ENCODE data around the gene COPG1.

COPG1 gene

DNA sequence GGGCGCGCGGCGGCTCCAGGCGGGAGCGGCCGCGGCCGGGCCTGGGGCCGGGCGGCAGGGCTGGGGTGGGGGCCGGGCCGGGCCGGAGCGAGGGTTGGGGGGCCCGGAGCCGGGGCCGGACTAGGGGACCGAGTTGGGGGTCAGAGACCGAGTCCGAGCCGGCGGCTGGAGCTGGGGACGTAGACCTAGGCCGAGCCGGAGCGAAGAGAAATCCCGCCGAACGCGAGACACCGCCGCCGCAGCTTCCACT, 66.5 kb downstream of the COPG1 start:
- no peak for DNase-seq

DNA sequence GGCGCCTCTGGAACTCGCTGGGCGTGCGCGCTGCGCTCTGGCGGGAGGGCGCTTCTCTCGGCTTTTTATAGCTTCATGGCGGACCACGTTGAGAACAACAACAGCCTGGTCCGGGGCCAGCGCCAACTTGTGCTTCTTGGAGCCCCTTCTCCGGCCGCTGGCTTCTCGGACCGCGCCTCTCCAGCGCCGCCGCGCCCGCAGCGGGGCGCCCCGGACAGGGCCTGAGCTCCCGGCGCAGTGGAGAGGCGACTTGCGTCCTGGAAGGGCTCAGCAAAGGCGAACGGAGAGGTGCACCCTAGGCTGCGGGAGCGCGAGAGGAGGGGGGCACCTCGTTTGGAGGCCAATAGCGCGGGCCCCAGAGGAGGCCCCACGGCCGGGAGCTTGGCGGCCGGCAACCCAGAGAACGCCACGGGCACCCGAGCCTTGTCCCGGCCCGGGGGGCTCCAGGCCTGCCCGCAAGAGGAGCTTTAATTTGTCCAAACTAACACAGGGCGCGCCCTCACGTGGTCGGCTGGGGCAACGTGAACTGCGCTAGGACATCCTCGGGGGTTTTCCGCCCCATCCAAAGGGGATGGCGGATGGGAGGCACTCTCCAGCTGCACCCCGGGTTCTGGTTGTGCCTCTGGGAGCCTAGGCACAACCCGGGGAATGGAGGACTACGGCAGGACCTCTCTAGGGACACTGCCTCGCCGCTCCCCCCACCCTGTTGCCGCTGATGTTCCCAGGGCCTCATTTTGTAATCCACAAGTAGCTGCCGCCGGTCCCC, 67.0 kb downstream of the COPG1 start:
- peak; percentile 65 for DNase-seq

- peak; percentile 15 for DNase-seq
These were observed 67.8 kb downstream of the COPG1 start for GRCh38 chr3:129317014-129317771.

DNA sequence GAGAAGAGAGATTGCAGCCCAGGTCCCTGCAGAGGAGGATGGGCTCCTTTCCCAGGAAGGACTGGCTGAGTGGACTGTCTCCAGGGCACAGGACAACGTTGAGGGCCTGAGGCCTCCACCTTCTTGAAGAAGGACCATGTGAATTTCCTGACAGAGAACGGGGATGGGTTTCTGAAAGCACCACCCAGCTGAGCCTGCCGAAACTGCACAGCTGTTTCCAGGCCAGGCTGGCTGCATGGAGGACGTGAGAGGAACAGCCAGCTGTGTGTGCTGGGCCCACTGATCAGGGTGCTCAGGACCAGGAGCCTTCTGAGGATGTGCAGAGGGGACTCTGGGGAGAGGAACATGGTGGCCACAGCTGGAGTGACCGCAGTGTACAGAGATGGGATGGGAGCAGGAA, 68.4 kb downstream of the COPG1 start:
- DNase-seq = no peak

DNA sequence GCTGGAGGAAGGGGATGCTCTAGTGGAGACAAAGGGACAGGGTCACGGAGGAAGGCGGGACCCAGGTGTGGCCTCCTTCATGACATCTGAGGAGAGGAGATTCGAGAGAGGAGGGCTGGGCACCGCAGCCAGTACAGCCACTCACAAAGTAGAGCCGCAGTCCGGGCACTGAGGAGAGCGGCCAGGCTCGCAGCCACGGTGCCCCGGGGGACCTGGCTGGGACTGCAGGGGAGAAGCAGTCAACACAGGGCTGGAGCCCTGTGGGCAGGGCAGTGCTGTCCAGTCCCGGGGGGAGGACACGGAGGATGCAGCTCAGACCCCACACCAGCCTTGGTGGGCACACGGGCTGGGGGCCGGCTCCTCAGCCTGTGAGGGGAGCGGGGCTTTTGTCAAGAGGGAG, 69.5 kb downstream of the COPG1 start:
- no peak for DNase-seq

GRCh38 chr3:129320261-129320660, 70.9 kb downstream of the COPG1 start:
- DNase-seq = no peak

DNA sequence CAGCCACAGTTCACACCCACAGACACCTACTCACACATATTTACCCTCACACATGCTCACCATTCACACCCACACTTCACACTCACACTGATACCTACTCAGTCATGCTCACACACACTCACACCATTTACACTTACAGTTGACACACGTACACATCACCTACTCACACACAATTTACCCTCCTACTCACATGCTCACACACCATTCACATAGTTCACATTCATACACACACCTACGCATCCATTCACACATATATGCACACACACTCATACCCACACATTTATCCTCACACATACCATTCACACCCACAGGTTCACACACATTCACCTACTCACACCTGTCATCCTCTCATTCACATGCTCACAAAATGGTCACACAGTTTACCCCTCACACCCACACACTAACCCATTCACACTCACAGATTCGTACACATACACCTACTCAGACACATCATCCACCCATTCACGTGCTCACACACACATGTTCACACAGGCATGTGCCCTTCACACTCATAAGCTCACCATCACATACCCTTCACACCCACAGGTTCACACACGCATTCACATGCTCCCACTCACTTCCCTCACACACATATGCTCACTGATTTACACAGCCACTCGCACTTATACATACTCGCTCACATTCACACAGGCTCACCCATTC, 71.5 kb downstream of the COPG1 start:
- no peak for DNase-seq

GRCh38 chr3:129321887-129322286, 72.5 kb downstream of the COPG1 start:
- no peak for DNase-seq

DNA sequence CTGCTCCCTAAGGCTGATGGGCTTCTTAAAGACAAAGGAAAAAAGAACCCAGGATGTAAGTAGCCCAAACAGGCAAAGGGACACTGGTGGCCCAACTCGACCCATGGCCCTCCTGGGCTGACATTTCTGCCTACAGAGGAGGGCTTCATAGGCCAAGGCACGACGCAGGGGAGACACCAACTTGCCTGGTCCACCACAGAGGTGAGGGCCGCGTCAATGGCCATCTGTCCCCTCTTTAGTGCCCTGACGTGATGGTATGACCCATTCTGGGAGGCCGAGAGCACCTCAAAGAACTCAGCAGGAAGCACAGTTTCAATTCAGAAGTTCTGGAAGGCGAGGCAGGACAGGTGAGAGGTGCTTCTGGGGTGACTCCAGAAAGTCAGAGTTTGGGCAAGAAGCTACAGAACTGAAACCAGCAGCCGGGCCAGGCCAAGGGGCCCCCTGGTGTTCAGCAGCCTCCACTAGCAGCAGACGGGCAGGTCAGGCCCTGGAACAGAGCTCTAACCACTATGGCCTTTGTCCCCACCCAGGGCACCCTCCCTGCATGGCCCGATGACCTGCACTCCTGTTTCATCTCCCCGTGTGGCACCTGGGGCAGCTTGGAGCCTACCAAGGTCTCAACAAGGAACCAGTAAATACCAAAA, 74.4 kb downstream of the COPG1 start:
- DNase-seq = no peak

DNA sequence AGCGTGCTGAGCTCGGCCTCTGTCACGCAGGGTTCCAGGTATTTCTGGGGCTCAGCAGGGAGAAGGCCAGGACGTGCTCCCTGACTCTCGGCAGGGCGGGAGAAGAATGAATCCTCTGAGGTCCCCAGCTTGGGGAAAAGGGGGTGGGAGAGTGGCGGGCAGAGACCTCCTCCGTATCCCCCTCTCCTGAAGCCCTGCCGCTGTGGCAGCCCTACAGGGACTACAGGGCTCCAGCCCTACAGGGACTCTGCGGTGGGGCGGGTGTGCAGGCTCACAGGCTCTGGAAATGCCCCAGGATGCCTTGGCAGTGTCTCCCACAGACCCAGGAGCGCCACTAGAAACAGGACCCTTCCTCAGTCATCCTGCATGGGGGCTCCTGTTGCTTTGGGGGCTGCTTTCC, 75.4 kb downstream of the COPG1 start:
- no peak for DNase-seq

GRCh38 chr3:129325383-129325782, 76.0 kb downstream of the COPG1 start:
- no peak for DNase-seq

DNA sequence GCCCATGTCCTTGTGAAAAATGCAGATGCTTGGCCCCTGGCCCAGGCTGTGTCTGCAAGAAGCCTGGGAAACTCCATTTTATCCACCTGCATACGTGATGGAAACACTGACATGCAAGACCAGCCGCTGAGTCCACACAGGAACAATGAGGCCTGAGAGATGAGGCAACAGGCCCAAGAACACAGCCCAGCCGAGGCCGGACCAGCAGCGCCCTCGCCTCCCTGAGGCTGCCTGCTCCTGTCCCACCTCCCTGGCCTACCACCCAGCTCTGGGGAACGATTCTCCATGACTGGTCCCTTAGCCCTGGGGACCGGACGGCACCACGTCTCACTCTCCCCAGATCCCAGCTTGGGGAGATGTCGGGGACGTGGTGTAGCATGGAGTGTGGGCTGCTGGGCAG, 76.7 kb downstream of the COPG1 start:
- DNase-seq = no peak

GRCh38 chr3:129326595-129326994, 77.2 kb downstream of the COPG1 start:
- no peak for DNase-seq

Measured in DMS79 treated with DMSO at 0.1 percent for 48 hours (cell line).